DND-41 (cell line): Measurements from ENCODE around the gene TAF10.

Experiments used
- ATAC-seq: fragments of 200-7000 bp; cut with Tn5 transposase; 3 replicates; pipeline ENCODE4 v1.9.1; 2021; ENCODE audit warnings: low read depth; ENCODE audit not compliant: insufficient read depth
- DNase-seq: peaks from one replicate; pipeline ENCODE4 v3.0.0-alpha.2; 2020
- H2AFZ ChIP-seq: 2 replicates; pipeline ENCODE4 v1.6.0; 2012; ENCODE audit warnings: low read depth, low read length
- H3K27ac ChIP-seq: 2 replicates; pipeline ENCODE4 v1.5.1; 2012; ENCODE audit warnings: low read length, inconsistent platforms
- H3K27me3 ChIP-seq: fragments of 200-600 bp; sonication (generic); 2 replicates; pipeline ENCODE4 v1.6.0; 2012; ENCODE audit warnings: low read length, mild to moderate bottlenecking, inconsistent platforms; ENCODE audit not compliant: insufficient read depth, poor library complexity
- H3K36me3 ChIP-seq: 2 replicates; pipeline ENCODE4 v1.5.1; 2012; ENCODE audit warnings: low read length, inconsistent platforms; ENCODE audit not compliant: insufficient read depth
- H3K4me1 ChIP-seq: 2 replicates; pipeline ENCODE4 v1.5.1; 2012; ENCODE audit warnings: mild to moderate bottlenecking, low read length; ENCODE audit not compliant: insufficient read depth
- H3K4me2 ChIP-seq: 2 replicates; pipeline ENCODE4 v1.6.0; 2012; ENCODE audit warnings: mild to moderate bottlenecking, moderate library complexity, low read length, inconsistent platforms; ENCODE audit not compliant: insufficient read depth
- H3K4me3 ChIP-seq, 2 experiments: fragments of 200-600 bp in 1 of 2; shearing (Covaris generic) in 1 of 2; 2 replicates each; pipeline ENCODE4 v1.5.1; 2012 to 2016; ENCODE audit warnings: inconsistent platforms in 2 of 2, low read length in 2 of 2, mild to moderate bottlenecking in 2 of 2, low read depth in 1 of 2, moderate library complexity in 1 of 2
- H3K79me2 ChIP-seq: 2 replicates; pipeline ENCODE4 v1.6.0; 2012; ENCODE audit warnings: low read length, inconsistent platforms; ENCODE audit not compliant: insufficient read depth
- H3K9ac ChIP-seq: 2 replicates; pipeline ENCODE4 v1.6.0; 2012; ENCODE audit warnings: low read depth, mild to moderate bottlenecking, inconsistent platforms, low read length, moderate library complexity
- H3K9me3 ChIP-seq: 2 replicates; pipeline ENCODE4 v1.5.1; 2012; ENCODE audit warnings: low read length, moderate library complexity, mild to moderate bottlenecking, inconsistent platforms; ENCODE audit not compliant: insufficient read depth, severe bottlenecking
- H4K20me1 ChIP-seq: 2 replicates; pipeline ENCODE4 v1.6.0; 2012; ENCODE audit warnings: low read length; ENCODE audit not compliant: insufficient read depth
- EZH2 ChIP-seq: IDR thresholded peaks from 3 replicates; pipeline ENCODE4 v1.6.1; 2012; ENCODE audit warnings: borderline replicate concordance, low read depth, mild to moderate bottlenecking, moderate library complexity, low read length, inconsistent platforms; ENCODE audit not compliant: severe bottlenecking
- TF ChIP-seq, protein P1 (sequence below): IDR thresholded peaks from 2 replicates; pipeline ENCODE4 v1.5.1; 2012; ENCODE audit warnings: borderline replicate concordance, low read length, moderate library complexity, mild to moderate bottlenecking; ENCODE audit not compliant: poor library complexity, severe bottlenecking; ENCODE audit errors: extremely low read depth

TAF10 gene

DNA sequence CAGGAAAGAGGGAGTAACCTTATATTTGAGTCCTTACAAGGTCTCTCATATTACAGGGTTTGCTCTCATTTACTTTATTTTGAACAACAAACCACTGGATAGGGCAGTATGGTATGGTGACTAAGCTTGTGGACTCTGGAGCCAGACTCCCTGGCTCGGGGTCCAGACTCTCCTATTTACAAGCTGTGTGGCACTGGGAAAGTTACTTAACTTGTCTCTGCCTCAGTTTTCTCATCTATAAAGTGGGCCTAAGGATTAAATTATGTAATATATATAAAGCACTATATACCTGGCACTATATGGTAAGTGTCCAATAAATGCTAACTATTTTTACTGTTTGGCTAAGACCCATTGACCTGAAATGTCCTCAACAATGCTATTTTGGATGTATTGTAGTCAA is 45.3 kb upstream of the TAF10 start:
- Histone ChIP-seq H3K27me3 (no peaks in the 10 kb centered on the region), H3K4me2 (no peak overlapping the region), H3K4me1 (no peaks in the 10 kb centered on the region), H3K4me3 (no peak overlapping the region), H3K27ac (no peak overlapping the region), H2AFZ (no peak overlapping the region), H3K9me3 (no peaks in the 10 kb centered on the region), H3K36me3 (no peaks in the 10 kb centered on the region), H4K20me1 (no peaks in the 10 kb centered on the region), H3K79me2 (no peaks in the 10 kb centered on the region), H3K9ac (no peak overlapping the region)
- TF ChIP-seq, protein P1, sequence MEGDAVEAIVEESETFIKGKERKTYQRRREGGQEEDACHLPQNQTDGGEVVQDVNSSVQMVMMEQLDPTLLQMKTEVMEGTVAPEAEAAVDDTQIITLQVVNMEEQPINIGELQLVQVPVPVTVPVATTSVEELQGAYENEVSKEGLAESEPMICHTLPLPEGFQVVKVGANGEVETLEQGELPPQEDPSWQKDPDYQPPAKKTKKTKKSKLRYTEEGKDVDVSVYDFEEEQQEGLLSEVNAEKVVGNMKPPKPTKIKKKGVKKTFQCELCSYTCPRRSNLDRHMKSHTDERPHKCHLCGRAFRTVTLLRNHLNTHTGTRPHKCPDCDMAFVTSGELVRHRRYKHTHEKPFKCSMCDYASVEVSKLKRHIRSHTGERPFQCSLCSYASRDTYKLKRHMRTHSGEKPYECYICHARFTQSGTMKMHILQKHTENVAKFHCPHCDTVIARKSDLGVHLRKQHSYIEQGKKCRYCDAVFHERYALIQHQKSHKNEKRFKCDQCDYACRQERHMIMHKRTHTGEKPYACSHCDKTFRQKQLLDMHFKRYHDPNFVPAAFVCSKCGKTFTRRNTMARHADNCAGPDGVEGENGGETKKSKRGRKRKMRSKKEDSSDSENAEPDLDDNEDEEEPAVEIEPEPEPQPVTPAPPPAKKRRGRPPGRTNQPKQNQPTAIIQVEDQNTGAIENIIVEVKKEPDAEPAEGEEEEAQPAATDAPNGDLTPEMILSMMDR, result no peak
- no peak for TF ChIP-seq EZH2
- DNase-seq, result no peak
- ATAC-seq, result no peak

DNA sequence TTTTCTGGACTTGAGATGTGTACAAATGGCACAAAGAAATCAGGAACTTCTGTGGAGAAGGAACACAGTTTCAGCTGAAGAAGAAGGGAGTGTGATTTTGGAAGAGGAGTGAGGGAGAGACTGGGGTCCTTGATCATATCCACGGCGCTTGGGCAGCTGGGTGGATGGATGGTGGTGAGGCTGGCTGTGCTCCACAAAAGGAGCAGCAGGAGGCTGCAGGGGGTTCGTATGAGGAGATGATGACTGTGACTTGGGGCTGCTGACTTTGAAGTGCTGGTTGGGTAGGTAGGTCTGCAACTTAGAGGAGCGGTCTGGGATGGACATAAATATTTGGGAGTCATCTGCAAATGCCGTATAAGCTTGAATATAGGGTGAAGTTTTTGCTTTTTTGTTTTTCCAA is 44.9 kb upstream of the TAF10 start:
- H3K4me1 ChIP-seq, result no peaks in the 10 kb centered on the region
- H4K20me1 ChIP-seq, result no peaks in the 10 kb centered on the region
- H3K9ac ChIP-seq, result no peak overlapping the region
- TF ChIP-seq EZH2, result no peak
- TF ChIP-seq, protein P1, result no peak
- H3K27me3 ChIP-seq, result no peaks in the 10 kb centered on the region
- H3K4me2 ChIP-seq, result no peak overlapping the region
- no peak overlapping the region for H3K4me3 ChIP-seq
- no peaks in the 10 kb centered on the region for H3K36me3 ChIP-seq
- no peaks in the 10 kb centered on the region for H3K9me3 ChIP-seq
- no peak for DNase-seq
- H2AFZ ChIP-seq, result no peak overlapping the region
- no peak overlapping the region for H3K27ac ChIP-seq
- H3K79me2 ChIP-seq, result no peaks in the 10 kb centered on the region
- ATAC-seq, result no peak

DNA sequence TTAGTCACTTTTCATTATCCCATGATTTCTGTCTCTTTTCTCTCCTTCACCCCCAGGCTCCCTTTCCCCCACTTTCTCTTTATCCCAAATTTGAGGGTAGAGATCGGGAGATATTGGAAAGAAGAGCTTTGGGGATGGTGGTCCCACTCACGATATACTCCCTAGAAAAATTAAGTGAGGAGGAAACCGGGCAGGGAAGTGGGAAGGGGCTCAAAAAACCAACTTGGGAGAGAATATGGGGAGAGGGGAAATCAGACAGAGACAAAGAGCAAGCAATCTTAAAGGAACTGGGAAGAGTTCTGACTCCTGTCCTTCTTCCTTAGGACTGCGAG is 44.5 kb upstream of the TAF10 start:
- Histone ChIP-seq H3K4me2 (no peak overlapping the region), H2AFZ (no peak overlapping the region), H3K79me2 (no peaks in the 10 kb centered on the region), H3K9me3 (no peaks in the 10 kb centered on the region), H4K20me1 (no peaks in the 10 kb centered on the region), H3K27me3 (no peaks in the 10 kb centered on the region), H3K4me1 (no peaks in the 10 kb centered on the region), H3K36me3 (no peaks in the 10 kb centered on the region), H3K27ac (no peak overlapping the region), H3K4me3 (no peak overlapping the region), H3K9ac (no peak overlapping the region)
- ATAC-seq (no peak), DNase-seq (no peak)
- no peak for TF ChIP-seq EZH2
- TF ChIP-seq, protein P1, result no peak
